K562 (cell line): ENCODE results near the gene NCMAP. TPM values are rescaled to one million over a fixed set of nuclear protein-coding genes. Genes with fewer than 3 reads are reported as not detected.

Experiments used
- DACH1 ChIP-seq: fragments of 450-650 bp; IDR thresholded peaks from 2 replicates; pipeline ENCODE4 v1.6.1; 2018; ENCODE audit not compliant: partially characterized antibody
- GATAD2A ChIP-seq: fragments of 450-650 bp; IDR thresholded peaks from 2 replicates; pipeline ENCODE4 v1.6.1; 2017
- ZNF263 ChIP-seq: sonication (generic); formaldehyde crosslinking; IDR thresholded peaks from 2 replicates; pipeline ENCODE4 v1.8.0; 2022; ENCODE audit warnings: mild to moderate bottlenecking, missing genetic modification reagents, borderline replicate concordance
- ZNF695 ChIP-seq: fragments of 450-650 bp; formaldehyde crosslinking; IDR thresholded peaks from 2 replicates; pipeline ENCODE4 v1.4.0; 2020; ENCODE audit warnings: mild to moderate bottlenecking, moderate library complexity
- polyA plus RNA-seq, 8 experiments: library from polyadenylated mRNA; depleted of rRNA in 4 of 8; stranded (reverse) in 5 of 8; unstranded in 3 of 8; fragments of >200 nt; fragmentation: Nextera tagmentation in 2 of 8; fragmentation: Illumina TruSeq in 1 of 8; extraction: Ambion mirVana in 2 of 8; extraction: Trizol in 1 of 8; gene quantifications; 2 replicates each; pipeline versions ENCODE4 v1.2.1 to v1.2.3, GENCODE V29; 2011 to 2014; ENCODE audit warnings: inconsistent platforms in 1 of 8, missing spikeins in 1 of 8
- total RNA-seq, 7 experiments: library from RNA; depleted of rRNA in 6 of 7; stranded (reverse); fragments of >200 nt in 6 of 7; fragmentation: Illumina TruSeq in 2 of 7; extraction: Trizol in 2 of 7; gene quantifications; 2 replicates each; pipeline versions ENCODE4 v1.2.1 to v1.2.3, GENCODE V29; 2011 to 2021; ENCODE audit warnings: low replicate concordance in 1 of 7
- TF ChIP-seq, protein P1 (sequence below), 2 experiments: fragments of 450-650 bp; IDR thresholded peaks; 2 replicates each; pipeline ENCODE4 v1.6.1; 2016; ENCODE audit warnings: mild to moderate bottlenecking in 2 of 2, borderline replicate concordance in 1 of 2, low read depth in 1 of 2, moderate library complexity in 1 of 2
- TF ChIP-seq, protein P2 (sequence below): IDR thresholded peaks from 3 replicates; pipeline ENCODE4 v1.6.1; 2011; ENCODE audit warnings: borderline replicate concordance, mild to moderate bottlenecking; ENCODE audit not compliant: insufficient read length, insufficient read depth
- TF ChIP-seq, protein P3 (sequence below): fragments of 450-650 bp; IDR thresholded peaks from 2 replicates; pipeline ENCODE4 v1.6.1; 2017; ENCODE audit warnings: antibody characterized with exemption, mild to moderate bottlenecking

Gene NCMAP
- total and polyA plus RNA-seq, 9 of the 15 experiments (the other 6 are each of a cell fraction or from before 2014, with no cell fraction given): 0.03 TPM; not detected in 8

DNA sequence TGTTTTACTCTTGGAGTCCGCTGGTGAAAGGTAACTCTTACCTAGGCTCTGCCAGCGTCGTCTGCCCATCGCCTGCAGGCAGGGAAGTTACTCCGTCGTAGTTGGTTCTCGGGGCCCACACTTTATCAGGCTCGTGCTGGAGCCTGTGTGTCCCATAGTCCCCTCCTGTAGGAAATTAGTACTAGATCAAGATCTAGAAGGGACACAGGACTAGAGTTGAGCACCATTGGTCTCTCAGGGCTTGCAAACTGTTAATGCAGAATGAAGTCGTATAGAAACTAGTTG, 88.2 kb downstream of the NCMAP start (continued):
- TF ChIP-seq, protein P1, sequence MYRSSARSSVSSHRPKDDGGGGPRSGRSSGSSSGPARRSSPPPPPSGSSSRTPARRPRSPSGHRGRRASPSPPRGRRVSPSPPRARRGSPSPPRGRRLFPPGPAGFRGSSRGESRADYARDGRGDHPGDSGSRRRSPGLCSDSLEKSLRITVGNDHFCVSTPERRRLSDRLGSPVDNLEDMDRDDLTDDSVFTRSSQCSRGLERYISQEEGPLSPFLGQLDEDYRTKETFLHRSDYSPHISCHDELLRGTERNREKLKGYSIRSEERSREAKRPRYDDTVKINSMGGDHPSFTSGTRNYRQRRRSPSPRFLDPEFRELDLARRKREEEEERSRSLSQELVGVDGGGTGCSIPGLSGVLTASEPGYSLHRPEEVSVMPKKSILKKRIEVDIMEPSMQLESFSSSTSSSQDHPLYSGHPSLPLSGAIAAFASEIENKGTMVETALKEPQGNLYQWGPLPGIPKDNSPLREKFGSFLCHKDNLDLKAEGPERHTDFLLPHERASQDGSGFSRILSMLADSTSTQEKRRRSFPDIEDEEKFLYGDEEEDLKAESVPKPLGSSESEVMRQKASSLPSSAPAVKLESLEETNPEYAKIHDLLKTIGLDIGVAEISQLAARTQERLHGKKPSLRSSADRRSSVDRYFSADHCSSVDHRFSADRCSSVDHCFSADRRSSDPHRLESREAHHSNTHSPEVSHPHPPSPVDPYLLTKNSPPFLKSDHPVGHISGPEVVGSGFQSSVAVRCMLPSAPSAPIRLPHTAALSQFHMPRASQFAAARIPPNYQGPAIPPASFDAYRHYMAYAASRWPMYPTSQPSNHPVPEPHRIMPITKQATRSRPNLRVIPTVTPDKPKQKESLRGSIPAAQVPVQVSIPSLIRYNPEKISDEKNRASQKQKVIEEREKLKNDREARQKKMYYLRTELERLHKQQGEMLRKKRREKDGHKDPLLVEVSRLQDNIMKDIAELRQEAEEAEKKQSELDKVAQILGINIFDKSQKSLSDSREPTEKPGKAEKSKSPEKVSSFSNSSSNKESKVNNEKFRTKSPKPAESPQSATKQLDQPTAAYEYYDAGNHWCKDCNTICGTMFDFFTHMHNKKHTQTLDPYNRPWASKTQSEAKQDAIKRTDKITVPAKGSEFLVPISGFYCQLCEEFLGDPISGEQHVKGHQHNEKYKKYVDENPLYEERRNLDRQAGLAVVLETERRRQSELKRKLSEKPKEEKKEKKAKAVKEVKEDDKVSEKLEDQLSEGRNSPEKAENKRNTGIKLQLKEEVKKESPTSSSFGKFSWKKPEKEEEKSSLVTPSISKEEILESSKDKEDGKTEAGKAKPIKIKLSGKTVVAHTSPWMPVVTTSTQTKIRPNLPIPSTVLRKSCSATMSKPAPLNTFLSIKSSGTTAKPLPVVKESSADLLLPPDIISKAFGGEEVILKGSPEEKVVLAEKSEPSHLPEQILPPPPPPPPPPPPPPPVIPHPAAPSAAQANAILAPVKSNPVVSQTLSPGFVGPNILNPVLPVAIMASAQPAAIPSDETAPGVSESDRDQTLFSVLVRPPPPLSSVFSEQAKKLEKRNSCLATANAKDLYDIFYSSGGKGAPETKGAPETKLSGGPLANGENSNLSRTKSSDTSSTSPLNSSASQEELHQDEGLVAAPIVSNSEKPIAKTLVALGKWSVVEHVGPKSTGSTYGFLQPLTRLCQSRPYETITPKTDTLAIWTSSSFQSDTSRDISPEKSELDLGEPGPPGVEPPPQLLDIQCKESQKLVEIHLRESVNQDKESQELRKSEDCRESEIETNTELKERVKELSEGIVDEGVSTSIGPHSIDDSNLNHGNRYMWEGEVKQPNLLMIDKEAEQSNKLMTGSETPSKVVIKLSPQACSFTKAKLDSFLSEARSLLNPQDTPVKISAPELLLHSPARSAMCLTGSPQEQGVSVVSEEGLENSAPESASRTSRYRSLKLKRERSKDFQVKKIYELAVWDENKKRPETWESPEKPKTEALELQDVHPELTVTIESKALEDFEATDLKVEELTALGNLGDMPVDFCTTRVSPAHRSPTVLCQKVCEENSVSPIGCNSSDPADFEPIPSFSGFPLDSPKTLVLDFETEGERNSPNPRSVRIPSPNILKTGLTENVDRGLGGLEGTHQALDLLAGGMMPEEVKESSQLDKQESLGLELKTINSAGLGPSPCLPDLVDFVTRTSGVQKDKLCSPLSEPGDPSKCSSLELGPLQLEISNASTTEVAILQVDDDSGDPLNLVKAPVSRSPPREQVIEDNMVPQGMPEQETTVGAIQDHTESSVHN (IDR thresholded peaks at IDR 0.05; ENCODE audit: borderline replicate concordance in 1 of 2, low read depth in 1 of 2): no peak
- no peak for TF ChIP-seq ZNF695 (CRISPR knock-in tag)
- TF ChIP-seq DACH1: no peak
- TF ChIP-seq, protein P2, sequence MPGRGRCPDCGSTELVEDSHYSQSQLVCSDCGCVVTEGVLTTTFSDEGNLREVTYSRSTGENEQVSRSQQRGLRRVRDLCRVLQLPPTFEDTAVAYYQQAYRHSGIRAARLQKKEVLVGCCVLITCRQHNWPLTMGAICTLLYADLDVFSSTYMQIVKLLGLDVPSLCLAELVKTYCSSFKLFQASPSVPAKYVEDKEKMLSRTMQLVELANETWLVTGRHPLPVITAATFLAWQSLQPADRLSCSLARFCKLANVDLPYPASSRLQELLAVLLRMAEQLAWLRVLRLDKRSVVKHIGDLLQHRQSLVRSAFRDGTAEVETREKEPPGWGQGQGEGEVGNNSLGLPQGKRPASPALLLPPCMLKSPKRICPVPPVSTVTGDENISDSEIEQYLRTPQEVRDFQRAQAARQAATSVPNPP: no peak
- TF ChIP-seq GATAD2A: 0 out of 2 replicates have a peak, but pooled peaks have one; percentile 58
- TF ChIP-seq, protein P3, sequence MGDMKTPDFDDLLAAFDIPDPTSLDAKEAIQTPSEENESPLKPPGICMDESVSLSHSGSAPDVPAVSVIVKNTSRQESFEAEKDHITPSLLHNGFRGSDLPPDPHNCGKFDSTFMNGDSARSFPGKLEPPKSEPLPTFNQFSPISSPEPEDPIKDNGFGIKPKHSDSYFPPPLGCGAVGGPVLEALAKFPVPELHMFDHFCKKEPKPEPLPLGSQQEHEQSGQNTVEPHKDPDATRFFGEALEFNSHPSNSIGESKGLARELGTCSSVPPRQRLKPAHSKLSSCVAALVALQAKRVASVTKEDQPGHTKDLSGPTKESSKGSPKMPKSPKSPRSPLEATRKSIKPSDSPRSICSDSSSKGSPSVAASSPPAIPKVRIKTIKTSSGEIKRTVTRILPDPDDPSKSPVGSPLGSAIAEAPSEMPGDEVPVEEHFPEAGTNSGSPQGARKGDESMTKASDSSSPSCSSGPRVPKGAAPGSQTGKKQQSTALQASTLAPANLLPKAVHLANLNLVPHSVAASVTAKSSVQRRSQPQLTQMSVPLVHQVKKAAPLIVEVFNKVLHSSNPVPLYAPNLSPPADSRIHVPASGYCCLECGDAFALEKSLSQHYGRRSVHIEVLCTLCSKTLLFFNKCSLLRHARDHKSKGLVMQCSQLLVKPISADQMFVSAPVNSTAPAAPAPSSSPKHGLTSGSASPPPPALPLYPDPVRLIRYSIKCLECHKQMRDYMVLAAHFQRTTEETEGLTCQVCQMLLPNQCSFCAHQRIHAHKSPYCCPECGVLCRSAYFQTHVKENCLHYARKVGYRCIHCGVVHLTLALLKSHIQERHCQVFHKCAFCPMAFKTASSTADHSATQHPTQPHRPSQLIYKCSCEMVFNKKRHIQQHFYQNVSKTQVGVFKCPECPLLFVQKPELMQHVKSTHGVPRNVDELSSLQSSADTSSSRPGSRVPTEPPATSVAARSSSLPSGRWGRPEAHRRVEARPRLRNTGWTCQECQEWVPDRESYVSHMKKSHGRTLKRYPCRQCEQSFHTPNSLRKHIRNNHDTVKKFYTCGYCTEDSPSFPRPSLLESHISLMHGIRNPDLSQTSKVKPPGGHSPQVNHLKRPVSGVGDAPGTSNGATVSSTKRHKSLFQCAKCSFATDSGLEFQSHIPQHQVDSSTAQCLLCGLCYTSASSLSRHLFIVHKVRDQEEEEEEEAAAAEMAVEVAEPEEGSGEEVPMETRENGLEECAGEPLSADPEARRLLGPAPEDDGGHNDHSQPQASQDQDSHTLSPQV: peak; percentile 67
- peak; percentile 6; the same call in 1 of the 2 replicates for TF ChIP-seq ZNF263 (CRISPR knock-in tag)
